Upper lobe of left lung (tissue), 6 donors: ENCODE measurements around the gene NAV2. TPM values are rescaled to one million over a fixed set of nuclear protein-coding genes. Genes with fewer than 3 reads are reported as not detected.
A peak's percentile ranks its signal among the peaks of the same experiment; 100 is the strongest.

ENCODE experiments used
- ATAC-seq, 2 donors: fragments of 200-7000 bp; cut with Tn5 transposase; one replicate each; pipeline ENCODE4 v1.9.1; 2022; ENCODE audit warnings: mild to moderate bottlenecking in 2 of 2, moderate library complexity in 2 of 2; ENCODE audit not compliant: low FRiP score in 2 of 2
- DNase-seq, 2 donors: peaks; one replicate each; pipeline ENCODE4 v3.0.0-alpha.2; 2019 to 2020
- H3K27ac ChIP-seq, 4 donors: fragments of 200-600 bp; sonication (generic); one replicate each; pipeline ENCODE4 v1.5.1; 2016 to 2019
- H3K27me3 ChIP-seq, 4 donors: fragments of 200-600 bp; sonication (generic); one replicate each; pipeline ENCODE4 v1.5.1; 2017 to 2019
- H3K36me3 ChIP-seq, 4 donors: fragments of 200-600 bp; sonication (generic); one replicate each; pipeline ENCODE4 v1.5.1; 2016 to 2019
- H3K4me1 ChIP-seq, 4 donors: fragments of 200-600 bp; sonication (generic); one replicate each; pipeline ENCODE4 v1.5.1; 2018 to 2019
- H3K4me3 ChIP-seq, 4 donors: fragments of 200-600 bp; sonication (generic); one replicate each; pipeline ENCODE4 v1.5.1; 2017 to 2019; ENCODE audit warnings: mild to moderate bottlenecking in 2 of 4, moderate library complexity in 1 of 4
- H3K9me3 ChIP-seq, 4 donors: fragments of 200-600 bp; sonication (generic); one replicate each; pipeline ENCODE4 v1.5.1; 2018 to 2019
- EP300 ChIP-seq, 4 donors: sonication (generic); formaldehyde crosslinking; IDR thresholded peaks; one replicate each; pipeline ENCODE4 v1.5.1; 2017; ENCODE audit warnings: antibody characterized with exemption in 4 of 4, control low read depth in 2 of 4
- POLR2A ChIP-seq, 4 donors: fragments of 450-650 bp; IDR thresholded peaks; one replicate each; pipeline ENCODE4 v1.5.1; 2016 to 2017; ENCODE audit warnings: antibody characterized with exemption in 4 of 4, mild to moderate bottlenecking in 2 of 4
- POLR2AphosphoS5 ChIP-seq, 2 donors: sonication (generic); formaldehyde crosslinking; IDR thresholded peaks; one replicate each; pipeline ENCODE4 v1.5.1; 2017; ENCODE audit warnings: antibody characterized with exemption in 2 of 2
- WGBS, 2 donors: methylation state at CpG; one replicate each; pipeline ENCODE4 v1.1.5; 2017 to 2018; 5-methylcytosine and 5-hydroxymethylcytosine counted together
- total RNA-seq, 6 donors: library from RNA; depleted of rRNA in 4 of 6; stranded (reverse); fragments of >200 nt in 4 of 6; gene quantifications; one replicate each; pipeline versions ENCODE4 v1.1.0 to v1.2.1, GENCODE V29; 2016 to 2021
- TF ChIP-seq, protein P1 (sequence below), 6 experiments: fragments of 450-650 bp in 4 of 6; fragments of 200-600 bp in 2 of 6; sonication (generic) in 2 of 6; IDR thresholded peaks; one replicate each; pipeline ENCODE4 v1.5.1; 2016 to 2019; ENCODE audit warnings: antibody characterized with exemption in 6 of 6
- donor health status: DM: no; HTN: no; CAD: no; lungs with moderate emphysema.
- donor health status: DM: no; HTN: yes; CAD: no; lungs with severe emphysema.

Gene NAV2
- total RNA-seq, 6 donors from 2014 or later, result 40.5 to 61.4 (median 52.3) TPM

DNA sequence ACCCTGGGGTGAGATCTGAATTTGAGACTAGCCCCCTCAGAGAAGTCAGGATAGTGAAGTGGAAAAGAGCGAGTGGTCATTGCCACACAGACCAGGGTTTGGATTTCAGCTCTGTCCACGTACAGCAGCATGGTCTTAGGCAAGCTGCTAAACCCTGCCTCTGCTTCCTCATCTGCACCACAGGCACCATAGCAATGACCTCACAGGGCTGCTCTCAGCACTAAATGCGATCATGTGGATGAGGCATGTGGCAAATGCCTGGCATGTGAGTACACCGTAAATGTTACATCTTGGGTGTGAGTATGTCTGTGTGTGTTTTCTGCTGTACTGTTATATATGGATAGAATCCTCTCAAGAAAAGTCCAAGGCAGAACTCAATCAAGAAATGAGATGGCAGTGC lies 15.8 kb downstream of the NAV2 start:
- Histone ChIP-seq H3K4me3 (no peak overlapping the region), H3K27ac (no peak overlapping the region), H3K4me1 (peaks cover 5 to 28% (median 17%) of the 10 kb centered on the region in 4 donors), H3K9me3 (no peaks in the 10 kb centered on the region), H3K36me3 (no peaks in the 10 kb centered on the region), H3K27me3 (no peaks in the 10 kb centered on the region)
- peak in 1 of 2 donors; percentile 40 for ATAC-seq
- no peak for TF ChIP-seq POLR2A (IDR thresholded peaks at IDR 0.05)
- peak in 1 of 2 donors; percentile 24 for TF ChIP-seq POLR2AphosphoS5 (IDR thresholded peaks at IDR 0.05)
- 77 to 82% methylated on average over 3 to 4 of the region's 4 CpGs for WGBS, 2 donors
- DNase-seq, result no peak

DNA sequence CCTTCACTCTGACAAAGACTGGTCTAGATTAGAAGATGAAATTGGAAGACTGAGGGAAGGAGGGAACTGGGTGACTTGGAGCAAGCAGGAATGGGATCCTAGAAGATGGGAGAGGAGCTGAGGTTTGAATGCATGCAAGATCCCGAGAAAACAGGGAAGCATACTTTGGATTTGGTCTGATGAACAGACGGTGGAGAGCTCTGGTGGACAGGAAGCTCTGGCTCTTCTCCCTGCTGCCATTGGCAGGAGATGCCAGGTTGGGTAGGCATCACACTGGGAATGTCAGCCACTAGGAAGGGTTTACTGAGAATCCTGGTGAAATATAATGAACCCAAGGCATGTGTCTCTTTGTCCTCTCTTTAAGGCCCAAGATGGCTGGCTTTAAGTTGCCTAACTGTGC lies 16.5 kb downstream of the NAV2 start:
- ATAC-seq (no peak), DNase-seq (no peak)
- Histone ChIP-seq H3K27me3 (no peaks in the 10 kb centered on the region), H3K9me3 (no peaks in the 10 kb centered on the region), H3K4me3 (no peak overlapping the region), H3K4me1 (peaks cover 3 to 23% (median 11%) of the 10 kb centered on the region in 4 donors), H3K27ac (no peak overlapping the region), H3K36me3 (no peaks in the 10 kb centered on the region)
- TF ChIP-seq EP300 (IDR thresholded peaks at IDR 0.05) (no peak), POLR2A (IDR thresholded peaks at IDR 0.05) (no peak), POLR2AphosphoS5 (IDR thresholded peaks at IDR 0.05) (no peak)
- TF ChIP-seq, protein P1, sequence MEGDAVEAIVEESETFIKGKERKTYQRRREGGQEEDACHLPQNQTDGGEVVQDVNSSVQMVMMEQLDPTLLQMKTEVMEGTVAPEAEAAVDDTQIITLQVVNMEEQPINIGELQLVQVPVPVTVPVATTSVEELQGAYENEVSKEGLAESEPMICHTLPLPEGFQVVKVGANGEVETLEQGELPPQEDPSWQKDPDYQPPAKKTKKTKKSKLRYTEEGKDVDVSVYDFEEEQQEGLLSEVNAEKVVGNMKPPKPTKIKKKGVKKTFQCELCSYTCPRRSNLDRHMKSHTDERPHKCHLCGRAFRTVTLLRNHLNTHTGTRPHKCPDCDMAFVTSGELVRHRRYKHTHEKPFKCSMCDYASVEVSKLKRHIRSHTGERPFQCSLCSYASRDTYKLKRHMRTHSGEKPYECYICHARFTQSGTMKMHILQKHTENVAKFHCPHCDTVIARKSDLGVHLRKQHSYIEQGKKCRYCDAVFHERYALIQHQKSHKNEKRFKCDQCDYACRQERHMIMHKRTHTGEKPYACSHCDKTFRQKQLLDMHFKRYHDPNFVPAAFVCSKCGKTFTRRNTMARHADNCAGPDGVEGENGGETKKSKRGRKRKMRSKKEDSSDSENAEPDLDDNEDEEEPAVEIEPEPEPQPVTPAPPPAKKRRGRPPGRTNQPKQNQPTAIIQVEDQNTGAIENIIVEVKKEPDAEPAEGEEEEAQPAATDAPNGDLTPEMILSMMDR (IDR thresholded peaks at IDR 0.05), result no peak
- WGBS, 2 donors, result 87 to 92% methylated on average over 2 of the region's 2 CpGs

DNA sequence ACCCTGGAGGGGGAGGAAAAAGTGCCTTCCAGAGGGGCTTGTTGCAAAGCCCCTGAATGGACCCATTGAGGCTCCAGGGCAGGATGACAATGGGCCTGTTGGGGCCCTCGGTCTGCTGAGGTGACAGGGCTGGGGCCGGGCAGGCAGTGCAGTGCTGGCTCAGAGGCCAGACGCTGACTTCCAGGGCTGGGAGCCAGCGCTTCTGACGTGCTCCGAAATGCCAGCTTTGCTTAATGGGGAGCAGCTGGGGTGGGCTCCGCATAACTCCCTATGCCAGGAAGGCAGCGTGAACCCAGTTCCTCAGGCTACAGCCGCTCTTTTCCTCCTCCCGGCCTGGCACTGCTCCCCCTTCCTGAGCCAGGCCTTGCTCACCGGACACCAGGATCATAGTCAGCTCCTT lies 17.7 kb downstream of the NAV2 start:
- no peaks in the 10 kb centered on the region for H3K27me3 ChIP-seq
- TF ChIP-seq POLR2A (IDR thresholded peaks at IDR 0.05) (no peak), POLR2AphosphoS5 (IDR thresholded peaks at IDR 0.05) (no peak), EP300 (IDR thresholded peaks at IDR 0.05) (no peak)
- TF ChIP-seq, protein P1 (IDR thresholded peaks at IDR 0.05), result no peak
- 97 to 99% methylated on average over 10 to 11 of the region's 11 CpGs for WGBS, 2 donors
- no peak overlapping the region for H3K27ac ChIP-seq
- H3K4me3 ChIP-seq, result no peak overlapping the region
- H3K4me1 ChIP-seq, result peaks cover 1 to 13% (median 6%) of the 10 kb centered on the region in 4 donors
- peak in 1 of 2 donors; percentile 50 for DNase-seq
- no peaks in the 10 kb centered on the region for H3K9me3 ChIP-seq
- H3K36me3 ChIP-seq, result no peaks in the 10 kb centered on the region
- ATAC-seq, result no peak

DNA sequence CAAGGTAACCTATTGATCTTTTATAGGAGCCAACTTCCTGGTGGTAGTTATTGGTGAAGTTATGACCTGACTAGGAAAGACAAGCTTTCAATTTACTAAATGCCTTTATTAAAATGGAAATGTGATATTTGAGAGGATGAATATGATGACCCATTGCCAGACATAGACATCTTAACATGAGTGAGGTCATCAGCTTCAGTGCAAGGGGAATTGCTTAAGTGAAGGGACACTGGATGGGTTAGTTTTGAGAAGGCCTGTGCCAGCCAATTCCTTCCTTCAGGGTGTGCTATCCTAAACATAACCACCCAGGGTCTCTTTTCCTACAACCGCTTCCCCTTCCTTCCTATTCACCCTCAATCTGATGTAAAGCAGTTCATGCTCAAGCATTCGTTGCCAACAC lies 21.5 kb downstream of the NAV2 start:
- Histone ChIP-seq H3K4me1 (no peaks in the 10 kb centered on the region), H3K9me3 (no peaks in the 10 kb centered on the region), H3K27me3 (no peaks in the 10 kb centered on the region), H3K4me3 (no peak overlapping the region), H3K36me3 (no peaks in the 10 kb centered on the region), H3K27ac (no peak overlapping the region)
- ATAC-seq (no peak), DNase-seq (no peak)
- TF ChIP-seq, protein P1 (IDR thresholded peaks at IDR 0.05), result no peak
- TF ChIP-seq EP300 (IDR thresholded peaks at IDR 0.05), result no peak
- TF ChIP-seq POLR2A (IDR thresholded peaks at IDR 0.05), result no peak
- no peak for TF ChIP-seq POLR2AphosphoS5 (IDR thresholded peaks at IDR 0.05)
- 91 to 97% methylated on average over 2 of the region's 2 CpGs for WGBS, 2 donors

DNA sequence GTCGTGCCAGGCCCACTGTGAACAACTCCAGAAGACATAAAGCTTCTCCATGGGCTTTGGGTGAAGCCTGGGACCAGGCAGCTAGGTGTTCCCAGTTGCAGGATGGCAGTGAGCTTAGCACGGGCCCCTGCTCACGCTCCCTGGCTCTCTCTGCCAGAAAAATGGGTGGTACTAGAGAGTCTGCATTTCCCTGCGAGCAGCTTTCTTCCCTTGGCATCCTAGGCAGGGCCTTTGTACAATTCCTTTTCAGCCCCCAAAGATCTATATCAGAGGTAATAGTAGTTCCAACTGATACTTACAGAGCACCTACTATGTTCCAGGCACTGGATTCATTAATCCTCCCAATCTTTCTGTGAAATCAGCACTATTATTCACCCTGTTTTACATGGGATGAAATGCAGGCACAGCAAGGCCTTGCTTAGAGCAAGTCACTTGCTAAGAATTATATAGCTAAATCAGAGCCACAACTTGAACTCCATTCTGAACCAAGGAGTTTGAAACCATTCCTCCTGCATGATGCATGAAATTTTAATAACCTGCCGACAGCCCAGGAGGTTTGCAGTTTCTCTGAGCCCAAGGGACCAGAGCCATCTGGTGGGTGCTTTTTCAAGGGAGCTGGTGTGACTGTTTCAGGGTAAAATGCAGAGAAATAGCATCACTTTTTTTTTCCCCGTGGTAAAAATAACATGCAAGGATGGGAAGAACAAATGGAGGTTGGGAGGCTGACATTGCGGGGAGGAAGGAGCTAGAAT lies 22.7 kb downstream of the NAV2 start:
- no peak for ATAC-seq
- no peaks in the 10 kb centered on the region for H3K9me3 ChIP-seq

More for the DNA sequence above, 22.7 kb downstream of the NAV2 start:
- no peaks in the 10 kb centered on the region for H3K27me3 ChIP-seq
- 89 to 96% methylated on average over 7 of the region's 7 CpGs for WGBS, 2 donors
- H3K36me3 ChIP-seq, result no peaks in the 10 kb centered on the region
- H3K27ac ChIP-seq, result no peak overlapping the region
- H3K4me3 ChIP-seq, result no peak overlapping the region
- no peak for DNase-seq
- H3K4me1 ChIP-seq, result peaks cover 0 to 9% (median 5%) of the 10 kb centered on the region in 4 donors
- TF ChIP-seq, protein P1 (IDR thresholded peaks at IDR 0.05), result no peak
- TF ChIP-seq POLR2AphosphoS5 (IDR thresholded peaks at IDR 0.05) (no peak), POLR2A (IDR thresholded peaks at IDR 0.05) (no peak), EP300 (IDR thresholded peaks at IDR 0.05) (no peak)
